ENCODE results near the gene C2CD4D.
A peak's percentile ranks its signal among the peaks of the same experiment; 100 is the strongest.

Gene C2CD4D

DNA sequence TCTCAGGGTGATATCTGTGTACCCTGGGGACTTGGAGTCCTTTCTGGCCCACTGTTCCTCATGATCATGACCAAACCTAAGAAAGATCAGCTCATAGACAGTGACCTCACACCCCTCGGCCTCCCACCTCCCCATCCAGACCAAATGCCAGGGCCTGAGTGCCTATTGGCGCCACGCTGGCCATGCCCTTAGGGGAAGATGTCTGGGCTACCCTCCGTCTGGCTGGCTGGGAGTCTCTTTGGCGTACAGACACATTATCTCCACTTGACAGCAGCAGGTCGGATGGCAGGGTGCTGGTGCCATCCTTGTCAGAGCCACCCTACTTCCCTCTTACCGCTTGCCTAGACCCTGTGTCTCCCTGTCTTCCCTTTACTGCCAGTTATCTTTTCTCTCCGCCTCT, 16.4 kb downstream of the C2CD4D start:
- Histone ChIP-seq H3K9ac (ENCODE audit: low read depth, low read length) (peak overlapping the region; percentile 58), H4K20me1 (ENCODE audit: insufficient read depth, low read length) (no peaks in the 10 kb centered on the region), H3K9me3 (ENCODE audit: insufficient read depth, low read length, severe bottlenecking) (no peaks in the 10 kb centered on the region), H3K4me1 (ENCODE audit: insufficient read depth, low read length) (peaks cover 100% of the 10 kb centered on the region), H3K4me2 (ENCODE audit: insufficient read depth, low read length) (peak overlapping the region; percentile 59), H3K27ac (ENCODE audit: low read length) (peak overlapping the region; percentile 86), H2AFZ (ENCODE audit: low read depth, low read length) (no peak overlapping the region), H3K27me3 (ENCODE audit: insufficient read depth, low read length, poor library complexity) (no peaks in the 10 kb centered on the region), H3K4me3 (ENCODE audit: low read depth in 1 of 2, low read length in 2 of 2) (peak overlapping the region in 1 of 2 experiments; percentile 36; a peak in 1 of 4 replicates), H3K36me3 (ENCODE audit: insufficient read depth, low read length) (no peaks in the 10 kb centered on the region), H3K79me2 (ENCODE audit: insufficient read depth, low read length) (peaks cover 44% of the 10 kb centered on the region)
- ATAC-seq (ENCODE audit: insufficient read depth, low read depth) = no peak
- TF ChIP-seq, protein P1, sequence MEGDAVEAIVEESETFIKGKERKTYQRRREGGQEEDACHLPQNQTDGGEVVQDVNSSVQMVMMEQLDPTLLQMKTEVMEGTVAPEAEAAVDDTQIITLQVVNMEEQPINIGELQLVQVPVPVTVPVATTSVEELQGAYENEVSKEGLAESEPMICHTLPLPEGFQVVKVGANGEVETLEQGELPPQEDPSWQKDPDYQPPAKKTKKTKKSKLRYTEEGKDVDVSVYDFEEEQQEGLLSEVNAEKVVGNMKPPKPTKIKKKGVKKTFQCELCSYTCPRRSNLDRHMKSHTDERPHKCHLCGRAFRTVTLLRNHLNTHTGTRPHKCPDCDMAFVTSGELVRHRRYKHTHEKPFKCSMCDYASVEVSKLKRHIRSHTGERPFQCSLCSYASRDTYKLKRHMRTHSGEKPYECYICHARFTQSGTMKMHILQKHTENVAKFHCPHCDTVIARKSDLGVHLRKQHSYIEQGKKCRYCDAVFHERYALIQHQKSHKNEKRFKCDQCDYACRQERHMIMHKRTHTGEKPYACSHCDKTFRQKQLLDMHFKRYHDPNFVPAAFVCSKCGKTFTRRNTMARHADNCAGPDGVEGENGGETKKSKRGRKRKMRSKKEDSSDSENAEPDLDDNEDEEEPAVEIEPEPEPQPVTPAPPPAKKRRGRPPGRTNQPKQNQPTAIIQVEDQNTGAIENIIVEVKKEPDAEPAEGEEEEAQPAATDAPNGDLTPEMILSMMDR (IDR thresholded peaks at IDR 0.05; ENCODE audit: borderline replicate concordance, extremely low read depth, low read length, poor library complexity, severe bottlenecking) = no peak
- TF ChIP-seq EZH2 (IDR thresholded peaks at IDR 0.05; ENCODE audit: borderline replicate concordance, low read depth, low read length, severe bottlenecking) = no peak
- no peak for DNase-seq

DNA sequence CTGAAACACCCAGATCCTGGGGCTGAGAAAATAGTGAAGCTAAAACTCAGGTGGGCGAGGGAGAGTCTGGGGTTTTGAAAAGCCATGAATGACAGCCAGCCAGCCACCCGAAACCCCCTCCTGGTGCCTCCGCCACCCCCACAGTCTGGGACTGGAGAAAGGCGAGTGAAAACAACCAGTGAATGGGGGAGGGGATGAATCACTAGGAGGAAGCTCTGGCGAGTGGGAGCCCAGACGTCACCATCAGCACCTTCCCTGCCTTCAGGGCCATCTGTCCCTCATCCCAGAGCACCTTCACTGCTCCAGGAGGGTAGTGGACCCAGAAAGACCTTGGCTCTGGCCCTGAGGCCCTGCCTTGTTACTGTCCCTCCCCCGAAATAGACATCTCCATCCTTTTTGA, 17.2 kb downstream of the C2CD4D start:
- peaks cover 44% of the 10 kb centered on the region for H3K79me2 ChIP-seq (ENCODE audit: insufficient read depth, low read length)
- no peaks in the 10 kb centered on the region for H3K27me3 ChIP-seq (ENCODE audit: insufficient read depth, low read length, poor library complexity)
- H4K20me1 ChIP-seq (ENCODE audit: insufficient read depth, low read length) = no peaks in the 10 kb centered on the region
- H3K36me3 ChIP-seq (ENCODE audit: insufficient read depth, low read length) = no peaks in the 10 kb centered on the region
- no peaks in the 10 kb centered on the region for H3K9me3 ChIP-seq (ENCODE audit: insufficient read depth, low read length, severe bottlenecking)
- DNase-seq (peak; percentile 75), ATAC-seq (ENCODE audit: insufficient read depth, low read depth) (no peak)
- H3K9ac ChIP-seq (ENCODE audit: low read depth, low read length) = peak overlapping the region; percentile 58
- H2AFZ ChIP-seq (ENCODE audit: low read depth, low read length) = no peak overlapping the region
- H3K27ac ChIP-seq (ENCODE audit: low read length) = peak overlapping the region; percentile 86
- H3K4me3 ChIP-seq (ENCODE audit: low read depth in 1 of 2, low read length in 2 of 2) = peak overlapping the region in 1 of 2 experiments; percentile 36; a peak in 2 of 4 replicates
- H3K4me1 ChIP-seq (ENCODE audit: insufficient read depth, low read length) = peaks cover 100% of the 10 kb centered on the region
- TF ChIP-seq, protein P1 (IDR thresholded peaks at IDR 0.05; ENCODE audit: borderline replicate concordance, extremely low read depth, low read length, poor library complexity, severe bottlenecking) = no peak
- no peak for TF ChIP-seq EZH2 (IDR thresholded peaks at IDR 0.05; ENCODE audit: borderline replicate concordance, low read depth, low read length, severe bottlenecking)
- peak overlapping the region; percentile 59 for H3K4me2 ChIP-seq (ENCODE audit: insufficient read depth, low read length)

DNA sequence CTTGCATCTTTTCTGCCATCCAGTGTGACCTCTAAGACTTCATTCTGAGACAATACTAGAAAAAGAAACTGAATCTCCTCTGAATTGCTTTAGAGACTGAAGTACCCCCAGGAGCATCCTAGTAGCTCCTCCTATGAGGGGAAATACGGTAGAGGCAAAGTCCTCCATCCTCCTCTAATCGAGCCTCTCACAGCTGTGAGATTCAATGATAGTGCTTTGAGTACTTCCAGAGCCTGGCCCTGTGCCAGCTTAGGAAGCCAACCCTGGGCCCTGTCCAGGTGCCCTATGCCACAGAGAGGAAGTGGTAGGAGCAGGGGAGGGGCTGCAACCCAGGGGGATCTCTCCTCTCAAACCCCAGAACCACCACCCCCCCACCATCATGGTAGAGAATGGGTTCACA, 18.7 kb downstream of the C2CD4D start:
- H3K9me3 ChIP-seq (ENCODE audit: insufficient read depth, low read length, severe bottlenecking) = no peaks in the 10 kb centered on the region
- no peak overlapping the region for H2AFZ ChIP-seq (ENCODE audit: low read depth, low read length)
- peak overlapping the region; percentile 96 for H3K27ac ChIP-seq (ENCODE audit: low read length)
- H3K27me3 ChIP-seq (ENCODE audit: insufficient read depth, low read length, poor library complexity) = no peaks in the 10 kb centered on the region
- peaks cover 40% of the 10 kb centered on the region for H3K79me2 ChIP-seq (ENCODE audit: insufficient read depth, low read length)
- H4K20me1 ChIP-seq (ENCODE audit: insufficient read depth, low read length) = no peaks in the 10 kb centered on the region
- DNase-seq (peak; percentile 98), ATAC-seq (ENCODE audit: insufficient read depth, low read depth) (peak; percentile 70)
- peak overlapping the region; percentile 59 for H3K4me2 ChIP-seq (ENCODE audit: insufficient read depth, low read length)
- H3K9ac ChIP-seq (ENCODE audit: low read depth, low read length) = peak overlapping the region; percentile 58
- peak overlapping the region in 1 of 2 experiments; percentile 37; a peak in 1 of 4 replicates for H3K4me3 ChIP-seq (ENCODE audit: low read depth in 1 of 2, low read length in 2 of 2)
- TF ChIP-seq, protein P1 (IDR thresholded peaks at IDR 0.05; ENCODE audit: borderline replicate concordance, extremely low read depth, low read length, poor library complexity, severe bottlenecking) = no peak
- no peak for TF ChIP-seq EZH2 (IDR thresholded peaks at IDR 0.05; ENCODE audit: borderline replicate concordance, low read depth, low read length, severe bottlenecking)
- H3K36me3 ChIP-seq (ENCODE audit: insufficient read depth, low read length) = peaks cover 7% of the 10 kb centered on the region; the same call in 1 of the 2 replicates
- H3K4me1 ChIP-seq (ENCODE audit: insufficient read depth, low read length) = peaks cover 100% of the 10 kb centered on the region

Measured in DND-41 (cell line).